NCI-H1436 treated with DMSO at 0.1 percent for 48 hours (cell line): ENCODE data around the gene TRMU.
"Not testable (repeated sequence)": the region's sequence is repeated elsewhere in the genome, so short reads cannot be mapped to it uniquely, and the experiment has no call there.

Experiments used
- DNase-seq: peaks from one replicate; lab custom pipeline; 2025; lab: John Stamatoyannopoulos, UW

Gene TRMU

DNA sequence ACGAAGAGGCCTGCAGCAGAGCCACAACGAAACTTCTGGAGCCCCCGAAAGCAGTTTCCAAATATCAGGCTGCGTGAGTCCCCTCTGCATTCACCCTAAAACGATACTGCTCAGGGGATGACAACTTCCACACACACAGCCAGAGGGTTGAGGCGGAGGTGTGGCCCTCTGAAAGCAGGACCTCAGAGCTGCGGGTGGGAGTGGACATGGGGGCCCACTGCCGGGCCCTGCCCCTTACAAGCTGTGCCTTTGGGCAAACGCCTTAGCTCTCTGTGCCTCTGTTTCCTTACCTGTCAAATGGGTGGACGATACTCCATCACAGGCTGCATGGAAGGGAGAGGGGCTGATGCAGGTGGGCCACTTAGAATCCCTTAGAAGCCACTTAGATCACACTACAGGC is 53.1 kb downstream of the TRMU start:
- DNase-seq, result no peak

DNA sequence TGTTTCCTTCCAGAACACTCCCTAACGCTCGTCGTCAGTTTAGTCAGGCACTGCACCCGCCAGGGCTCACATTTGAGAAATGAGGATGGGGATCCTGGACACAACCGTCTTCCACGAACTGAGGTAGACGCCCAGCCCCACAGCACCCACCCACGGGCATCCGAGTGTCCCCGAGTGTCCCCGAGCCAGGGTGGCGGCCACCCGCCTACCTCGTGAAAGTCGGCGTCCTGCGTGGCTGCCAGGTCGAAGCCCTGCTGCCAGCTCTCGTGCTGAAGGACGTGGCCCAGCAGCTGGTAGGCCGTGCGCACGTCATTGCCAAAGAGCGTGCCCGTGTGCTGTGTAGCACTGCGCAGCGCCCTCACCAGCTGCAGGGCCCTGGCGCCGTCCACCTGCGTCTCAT is 53.6 kb downstream of the TRMU start:
- no peak for DNase-seq

- DNase-seq, result no peak
Observed at GRCh38 chr22:46390105-46390651, 54.7 kb downstream of the TRMU start.

- no peak for DNase-seq
Observed at GRCh38 chr22:46390652-46391301, 55.3 kb downstream of the TRMU start.

DNA sequence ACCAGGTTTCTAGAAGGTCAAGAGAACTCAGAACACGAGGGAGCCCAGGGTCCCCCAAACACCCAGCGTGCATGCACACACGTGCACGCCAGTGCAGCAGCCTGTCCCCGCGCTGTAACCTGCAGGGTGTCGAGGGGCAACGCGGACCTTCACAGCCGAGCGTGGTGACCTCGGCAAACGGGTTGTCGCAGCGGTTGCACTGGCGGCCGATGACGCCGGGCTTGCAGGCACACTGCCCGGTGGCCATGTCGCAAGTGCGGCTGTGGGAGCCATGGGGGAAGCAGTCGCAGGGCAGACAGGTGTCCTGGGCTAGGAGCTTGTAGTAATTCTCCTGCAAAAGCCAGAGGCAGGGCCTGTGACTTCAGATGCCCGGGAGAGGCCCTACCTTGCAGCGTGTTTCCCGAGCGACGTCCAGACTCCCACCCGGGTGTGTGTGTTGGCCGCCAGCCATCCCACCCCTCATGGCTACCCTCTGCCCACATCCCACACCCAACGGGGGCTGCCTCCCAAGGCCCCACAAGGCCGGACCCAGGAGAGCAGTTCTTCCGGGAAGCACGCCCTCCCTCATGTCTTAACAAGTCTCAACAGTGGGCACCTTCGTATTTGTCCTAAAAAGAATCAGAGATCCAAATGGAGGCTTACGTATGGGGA is 56.1 kb downstream of the TRMU start:
- DNase-seq, result no peak

DNA sequence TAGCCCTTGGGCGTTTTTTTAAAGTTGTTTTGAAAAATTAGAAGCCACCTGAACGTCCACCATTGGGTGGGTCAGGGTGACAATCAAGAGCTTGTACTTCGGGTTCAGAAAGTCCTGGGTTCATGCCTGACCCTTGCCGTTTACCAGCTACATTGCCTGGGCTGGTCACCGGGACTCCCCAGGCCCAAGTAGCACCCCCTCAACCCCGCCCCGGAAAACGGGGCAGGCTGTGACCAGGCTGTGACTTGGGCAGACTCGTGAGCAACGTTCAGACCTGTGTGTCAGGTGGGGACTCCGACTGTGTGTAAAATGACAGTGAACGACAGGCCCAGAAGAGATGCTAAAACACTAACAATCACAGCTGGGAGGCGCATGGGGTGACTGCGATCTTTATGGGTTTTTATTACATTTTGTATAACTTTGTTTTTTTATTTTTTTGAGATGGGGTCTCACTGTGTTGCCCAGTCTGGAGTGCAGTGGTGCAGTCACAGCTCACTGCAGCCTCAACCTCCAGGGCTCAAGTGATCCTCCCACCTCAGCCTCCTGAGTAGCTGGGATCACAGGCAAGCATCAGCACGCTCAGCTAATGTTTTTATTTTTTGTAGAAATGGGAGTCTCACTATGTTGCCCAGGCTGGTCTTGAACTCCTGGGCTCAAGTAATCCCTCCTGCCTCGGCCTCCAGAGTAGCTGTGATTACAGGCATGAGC is 56.8 kb downstream of the TRMU start:
- DNase-seq, result no peak

GRCh38 chr22:46393873-46394272 is 58.4 kb downstream of the TRMU start:
- no peak for DNase-seq

DNA sequence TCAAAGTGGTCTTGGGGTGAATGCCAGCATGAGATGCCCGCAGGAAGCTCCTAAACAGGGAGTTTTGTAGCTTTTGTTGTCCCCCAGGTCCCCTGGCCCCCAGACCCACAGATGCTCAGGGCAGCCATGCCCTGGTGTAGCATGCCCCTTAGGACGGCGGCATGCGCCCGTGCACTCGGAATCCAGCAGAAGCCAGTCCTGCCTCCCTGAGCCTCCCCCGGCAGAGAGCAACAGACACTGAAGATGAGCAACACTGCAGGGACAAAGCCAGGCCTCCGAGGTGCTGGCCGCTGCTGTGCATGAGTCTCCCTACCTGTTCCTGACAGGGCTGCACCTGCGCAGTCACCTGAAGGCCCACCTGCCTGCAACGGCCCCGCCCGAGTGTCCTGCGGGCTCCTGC is 59.1 kb downstream of the TRMU start:
- DNase-seq, result no peak

DNA sequence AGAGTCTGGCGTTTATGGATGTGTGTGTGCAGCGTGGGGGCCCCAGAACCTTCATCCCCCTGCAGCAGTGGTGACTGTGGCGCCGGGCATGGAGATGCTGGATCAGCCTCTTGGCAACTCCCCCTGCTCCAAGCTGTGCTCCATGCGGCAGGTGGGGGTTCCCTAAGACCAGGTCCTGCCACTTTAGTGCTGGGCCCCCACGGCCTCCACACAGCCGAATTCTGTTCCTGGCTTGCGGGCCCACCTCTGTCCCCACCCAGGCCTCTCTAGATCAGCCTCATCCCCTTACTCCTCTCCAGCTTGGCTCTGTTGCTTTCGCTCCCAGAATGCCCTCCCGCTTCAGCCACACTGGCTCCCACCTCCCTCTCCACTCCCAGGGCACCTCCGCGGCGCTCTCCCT is 59.6 kb downstream of the TRMU start:
- DNase-seq, result no peak

DNA sequence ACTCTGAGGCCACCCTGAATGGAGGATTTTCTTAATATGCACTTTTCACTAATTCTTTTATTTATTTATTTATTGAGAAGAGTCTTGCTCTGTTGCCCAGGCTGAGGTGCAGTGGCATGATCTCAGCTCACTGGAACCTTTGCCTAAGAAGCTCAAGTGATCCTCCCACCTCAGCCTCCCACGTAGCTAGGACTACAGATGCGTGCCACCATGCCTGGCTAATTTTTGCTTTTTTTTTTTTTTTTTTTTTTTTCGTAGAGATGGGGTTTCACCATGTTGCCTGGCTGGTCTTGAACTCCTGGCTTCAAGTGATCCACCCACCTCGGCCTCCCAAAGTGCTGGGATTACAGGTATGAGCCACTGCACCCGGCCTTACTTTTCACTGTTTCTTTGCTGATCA is 61.5 kb downstream of the TRMU start:
- DNase-seq, result not testable (repeated sequence)

- no peak for DNase-seq
Observed at GRCh38 chr22:46397514-46397913, 62.0 kb downstream of the TRMU start.

- DNase-seq, result no peak
Observed at GRCh38 chr22:46397951-46398350, 62.4 kb downstream of the TRMU start.

DNA sequence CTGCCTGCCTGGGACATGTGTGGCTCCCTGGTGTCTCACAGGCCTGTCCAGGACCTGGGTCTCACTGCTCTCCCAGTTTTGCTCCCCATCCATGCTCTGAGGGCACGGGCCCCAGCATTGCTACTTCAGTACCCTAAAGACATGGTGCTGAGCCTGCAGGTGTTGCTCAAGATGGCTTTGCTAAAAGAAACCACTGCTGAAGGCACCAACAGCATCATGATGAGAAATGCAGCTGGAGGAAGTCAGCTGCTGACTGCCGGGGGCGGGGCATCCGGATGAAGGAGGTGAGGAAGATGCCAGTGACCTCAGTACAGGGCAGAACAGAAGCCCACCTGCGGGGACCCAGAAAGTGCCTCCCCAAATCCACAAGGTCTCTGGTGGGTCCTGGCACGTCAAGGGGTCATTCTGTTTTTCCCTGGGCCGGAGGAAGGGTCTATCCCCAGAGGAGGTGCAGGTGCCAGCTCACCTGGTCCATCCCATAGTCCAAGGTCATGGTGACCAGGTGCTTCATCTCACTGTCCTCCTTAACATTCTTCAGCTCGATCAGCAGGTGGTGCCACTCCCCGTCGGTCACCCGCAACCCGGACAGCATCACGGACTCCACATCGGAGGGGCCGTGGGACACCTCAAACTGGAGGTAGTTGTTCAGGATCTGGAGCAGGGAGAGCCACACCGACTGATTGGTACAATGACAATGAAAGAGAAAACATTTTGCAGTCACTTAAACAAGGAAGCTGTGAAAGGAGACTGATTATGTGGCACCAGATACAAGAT is 63.9 kb downstream of the TRMU start:
- DNase-seq, result no peak

DNA sequence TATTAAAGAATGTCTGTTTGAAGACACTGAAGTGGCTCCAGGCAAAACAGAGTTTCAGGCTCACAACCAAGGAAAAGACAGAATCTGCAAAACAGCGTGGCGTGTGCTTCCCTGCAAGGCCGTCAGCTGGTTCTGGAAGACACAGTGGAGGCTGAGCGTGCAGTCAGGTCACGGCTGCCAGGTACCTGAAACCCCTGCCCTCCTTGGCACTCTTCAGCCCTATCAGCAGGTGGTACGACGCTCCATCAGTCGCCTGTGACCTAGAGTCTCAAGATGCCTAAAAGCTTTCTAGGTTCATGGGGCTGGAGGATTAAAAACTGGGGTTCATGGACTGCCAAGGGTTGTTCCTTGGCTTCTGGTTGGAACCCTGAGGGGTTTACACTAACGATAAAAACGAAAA is 65.9 kb downstream of the TRMU start:
- no peak for DNase-seq

GRCh38 chr22:46402505-46402904 is 67.0 kb downstream of the TRMU start:
- DNase-seq, result no peak

- not testable (repeated sequence) for DNase-seq
Observed at GRCh38 chr22:46403880-46404279, 68.4 kb downstream of the TRMU start.

DNA sequence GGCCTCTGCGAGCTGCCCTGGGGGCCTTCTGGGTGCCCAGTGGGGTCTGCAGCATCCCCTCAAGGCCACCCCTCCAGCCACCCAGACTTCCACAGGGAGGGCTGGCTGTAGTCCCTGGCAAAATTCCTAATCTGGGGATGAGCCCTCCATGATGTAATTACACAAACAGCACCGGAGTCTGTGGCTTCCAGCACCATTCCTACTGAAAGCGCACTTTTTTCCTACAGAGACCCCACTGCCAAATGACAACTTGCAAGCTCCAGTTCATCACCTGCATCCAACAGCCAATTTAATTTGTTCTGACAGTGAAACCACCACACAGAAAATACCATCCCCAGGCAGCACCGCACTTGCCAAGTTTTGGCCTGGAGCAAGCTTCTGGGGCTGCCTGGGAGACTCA is 70.4 kb downstream of the TRMU start:
- DNase-seq, result no peak

DNA sequence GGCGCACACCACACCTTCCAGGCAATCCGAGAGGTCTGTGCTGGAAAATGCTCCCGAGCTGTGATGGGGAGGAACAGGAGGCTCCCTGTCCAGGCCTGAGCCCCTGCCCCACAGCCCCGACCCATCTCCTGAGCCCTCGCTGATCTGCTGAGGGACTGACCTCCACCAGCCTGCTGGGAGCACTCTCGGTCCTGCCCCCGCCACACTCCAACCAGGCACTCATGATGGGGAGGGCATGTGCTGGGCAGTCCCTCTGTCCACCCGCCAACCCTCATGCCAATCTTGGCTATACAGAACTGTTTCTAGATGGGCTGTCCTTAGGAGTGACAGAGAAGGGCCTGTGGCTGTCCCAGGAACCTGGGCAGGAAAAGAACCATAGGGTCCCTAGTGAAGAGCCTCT is 70.8 kb downstream of the TRMU start:
- DNase-seq, result no peak

GRCh38 chr22:46406791-46407190 is 71.3 kb downstream of the TRMU start:
- no peak for DNase-seq
